ENCODE measurements around the gene KIAA0232.
A peak's percentile ranks its signal among the peaks of the same experiment; 100 is the strongest.

KIAA0232 gene

GRCh38 chr4:6869944-6870343 is 87.4 kb downstream of the KIAA0232 start:
- no peaks in the 10 kb centered on the region for H3K27me3 ChIP-seq (ENCODE audit: low read depth, low read length)
- H3K4me2 ChIP-seq (ENCODE audit: low read length) = no peak overlapping the region
- H3K4me3 ChIP-seq (ENCODE audit: low read length) = no peak overlapping the region
- peaks cover 4% of the 10 kb centered on the region for H3K36me3 ChIP-seq (replicated peaks; ENCODE audit: low read depth, low read length)
- no peak overlapping the region for H2AFZ ChIP-seq (ENCODE audit: low read depth, low read length)
- no peaks in the 10 kb centered on the region for H3K9me3 ChIP-seq (ENCODE audit: insufficient read depth, low read length)
- no peaks in the 10 kb centered on the region for H3K4me1 ChIP-seq (ENCODE audit: low read length)
- no peaks in the 10 kb centered on the region for H4K20me1 ChIP-seq (ENCODE audit: insufficient read depth, low read length)
- TF ChIP-seq CTCF (IDR thresholded peaks at IDR 0.05; ENCODE audit: low read depth, low read length) (no peak), EZH2phosphoT487 (IDR thresholded peaks at IDR 0.05; ENCODE audit: low read depth) (no peak)
- H3K27ac ChIP-seq (ENCODE audit: low read length) = no peak overlapping the region
- H3K79me2 ChIP-seq (ENCODE audit: low read length) = no peaks in the 10 kb centered on the region
- no peak overlapping the region for H3K9ac ChIP-seq (ENCODE audit: low read length)

GRCh38 chr4:6873291-6873690 is 90.8 kb downstream of the KIAA0232 start:
- Histone ChIP-seq H3K4me2 (ENCODE audit: low read length) (no peak overlapping the region), H3K27ac (ENCODE audit: low read length) (no peak overlapping the region), H3K9me3 (ENCODE audit: insufficient read depth, low read length) (no peaks in the 10 kb centered on the region), H3K36me3 (replicated peaks; ENCODE audit: low read depth, low read length) (peaks cover 6% of the 10 kb centered on the region), H3K4me3 (ENCODE audit: low read length) (no peak overlapping the region), H4K20me1 (ENCODE audit: insufficient read depth, low read length) (no peaks in the 10 kb centered on the region), H3K79me2 (ENCODE audit: low read length) (no peaks in the 10 kb centered on the region), H3K27me3 (ENCODE audit: low read depth, low read length) (no peaks in the 10 kb centered on the region), H3K9ac (ENCODE audit: low read length) (no peak overlapping the region), H3K4me1 (ENCODE audit: low read length) (no peaks in the 10 kb centered on the region; the same call in 1 of the 2 replicates), H2AFZ (ENCODE audit: low read depth, low read length) (no peak overlapping the region)
- TF ChIP-seq CTCF (IDR thresholded peaks at IDR 0.05; ENCODE audit: low read depth, low read length) (peak; percentile 27), EZH2phosphoT487 (IDR thresholded peaks at IDR 0.05; ENCODE audit: low read depth) (no peak)

- no peaks in the 10 kb centered on the region; the same call in 1 of the 2 replicates for H3K4me1 ChIP-seq (ENCODE audit: low read length)
- H3K9me3 ChIP-seq (ENCODE audit: insufficient read depth, low read length) = no peaks in the 10 kb centered on the region
- no peak overlapping the region for H2AFZ ChIP-seq (ENCODE audit: low read depth, low read length)
- no peaks in the 10 kb centered on the region for H3K79me2 ChIP-seq (ENCODE audit: low read length)
- no peak overlapping the region for H3K4me3 ChIP-seq (ENCODE audit: low read length)
- H3K27ac ChIP-seq (ENCODE audit: low read length) = no peak overlapping the region
- no peak overlapping the region for H3K9ac ChIP-seq (ENCODE audit: low read length)
- peaks cover 6% of the 10 kb centered on the region for H3K36me3 ChIP-seq (replicated peaks; ENCODE audit: low read depth, low read length)
- H3K27me3 ChIP-seq (ENCODE audit: low read depth, low read length) = no peaks in the 10 kb centered on the region
- no peaks in the 10 kb centered on the region for H4K20me1 ChIP-seq (ENCODE audit: insufficient read depth, low read length)
- no peak overlapping the region for H3K4me2 ChIP-seq (ENCODE audit: low read length)
- TF ChIP-seq EZH2phosphoT487 (IDR thresholded peaks at IDR 0.05; ENCODE audit: low read depth) (no peak), CTCF (IDR thresholded peaks at IDR 0.05; ENCODE audit: low read depth, low read length) (peak; percentile 87)
Measured at GRCh38 chr4:6873792-6874461, 91.4 kb downstream of the KIAA0232 start.

- H3K27ac ChIP-seq (ENCODE audit: low read length) = no peak overlapping the region
- no peak overlapping the region for H3K4me2 ChIP-seq (ENCODE audit: low read length)
- no peak for TF ChIP-seq CTCF (IDR thresholded peaks at IDR 0.05; ENCODE audit: low read depth, low read length)
- no peak for TF ChIP-seq EZH2phosphoT487 (IDR thresholded peaks at IDR 0.05; ENCODE audit: low read depth)
- H3K9me3 ChIP-seq (ENCODE audit: insufficient read depth, low read length) = no peaks in the 10 kb centered on the region
- H2AFZ ChIP-seq (ENCODE audit: low read depth, low read length) = no peak overlapping the region
- H4K20me1 ChIP-seq (ENCODE audit: insufficient read depth, low read length) = no peaks in the 10 kb centered on the region
- no peak overlapping the region for H3K9ac ChIP-seq (ENCODE audit: low read length)
- no peaks in the 10 kb centered on the region; the same call in 1 of the 2 replicates for H3K4me1 ChIP-seq (ENCODE audit: low read length)
- H3K36me3 ChIP-seq (replicated peaks; ENCODE audit: low read depth, low read length) = peaks cover 6% of the 10 kb centered on the region
- H3K79me2 ChIP-seq (ENCODE audit: low read length) = no peaks in the 10 kb centered on the region
- H3K4me3 ChIP-seq (ENCODE audit: low read length) = no peak overlapping the region
- no peaks in the 10 kb centered on the region for H3K27me3 ChIP-seq (ENCODE audit: low read depth, low read length)
Measured at GRCh38 chr4:6874981-6875380, 92.5 kb downstream of the KIAA0232 start.

Data from OCI-LY3 (cell line).